Hematopoietic multipotent progenitor cell treated with erythropoietin and hydrocortisone succinate and interleukin-3 and kit ligand, for 8 days (in vitro differentiated cells): ENCODE results near the gene NDUFV3.
"Not testable (repeated sequence)": the region's sequence is repeated elsewhere in the genome, so short reads cannot be mapped to it uniquely, and the experiment has no call there.

Source experiments
- DNase-seq: peaks from one replicate; pipeline ENCODE4 v3.0.0-alpha.2; 2015

NDUFV3 gene

DNA sequence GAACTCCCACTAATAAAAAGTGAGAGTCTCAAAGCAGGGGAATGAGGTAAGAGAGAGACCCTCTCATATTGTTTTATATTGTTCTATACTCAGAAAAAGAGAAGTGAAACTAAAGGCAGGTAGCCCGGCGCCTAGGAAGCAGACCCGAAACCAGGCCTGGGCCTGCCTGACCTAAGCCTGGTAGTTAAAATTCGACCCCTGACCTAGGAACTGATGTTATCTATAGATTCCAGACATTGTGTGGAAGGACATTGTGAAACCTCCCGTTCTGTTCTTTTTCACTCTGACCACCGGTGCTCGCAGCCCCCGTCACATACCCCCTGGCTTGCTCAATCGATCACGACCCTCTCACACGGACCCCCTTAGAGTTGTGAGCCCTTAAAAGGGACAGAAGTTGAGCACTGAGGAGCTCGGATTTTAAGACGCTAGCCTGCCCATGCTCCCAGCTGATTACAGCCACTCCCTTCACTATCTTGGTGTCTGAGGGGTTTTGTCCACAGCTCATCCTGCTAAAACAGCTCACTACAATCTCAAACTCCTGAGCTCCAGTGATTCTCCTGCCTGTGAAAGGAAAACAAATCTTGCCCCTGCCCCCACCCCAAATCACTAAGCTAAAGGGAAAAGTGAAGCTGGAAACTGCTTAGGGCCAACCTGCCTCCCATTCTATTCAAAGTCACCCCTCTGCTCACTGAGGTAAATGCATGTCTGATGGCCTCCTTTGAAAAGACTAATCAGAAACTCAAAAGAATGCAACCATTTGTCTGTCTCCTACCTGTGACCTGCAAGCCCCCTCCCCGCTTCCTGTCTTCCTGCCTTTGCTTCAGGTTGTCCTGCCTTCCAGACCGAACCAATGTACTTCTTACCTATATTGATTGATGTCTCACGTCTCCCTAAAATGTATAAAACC is 44.2 kb downstream of the NDUFV3 start:
- not testable (repeated sequence) for DNase-seq

DNA sequence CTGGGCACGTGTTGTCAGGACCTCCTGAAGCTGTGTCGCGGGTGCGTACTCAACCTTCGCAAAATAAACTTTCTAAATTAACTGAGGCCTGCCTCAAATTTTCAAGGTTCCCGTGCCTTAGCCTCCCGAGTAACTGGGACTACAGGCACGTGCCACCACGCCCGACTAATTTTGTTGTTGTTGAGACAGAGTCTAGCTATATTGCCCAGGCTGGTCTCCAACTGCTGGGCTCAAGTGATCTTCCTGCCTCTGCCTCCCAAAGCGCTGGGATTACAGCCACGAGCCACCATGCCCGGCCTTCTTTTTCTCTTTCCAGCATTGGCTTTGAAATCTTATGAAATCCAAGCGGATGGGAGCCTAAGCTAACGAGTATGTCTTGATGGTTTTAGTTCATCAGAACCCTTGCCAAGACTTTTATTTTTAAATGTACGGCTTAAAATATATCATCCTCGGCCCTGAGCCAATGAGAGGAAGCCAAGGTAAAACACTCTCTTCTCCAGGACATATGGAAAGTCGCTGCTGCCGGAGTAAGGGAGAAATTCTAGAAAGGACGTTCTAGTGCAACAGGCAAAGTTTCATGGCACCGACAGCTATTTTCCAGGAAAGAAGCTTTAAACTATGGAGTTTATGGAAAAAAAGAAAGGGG is 45.0 kb downstream of the NDUFV3 start:
- no peak for DNase-seq

DNA sequence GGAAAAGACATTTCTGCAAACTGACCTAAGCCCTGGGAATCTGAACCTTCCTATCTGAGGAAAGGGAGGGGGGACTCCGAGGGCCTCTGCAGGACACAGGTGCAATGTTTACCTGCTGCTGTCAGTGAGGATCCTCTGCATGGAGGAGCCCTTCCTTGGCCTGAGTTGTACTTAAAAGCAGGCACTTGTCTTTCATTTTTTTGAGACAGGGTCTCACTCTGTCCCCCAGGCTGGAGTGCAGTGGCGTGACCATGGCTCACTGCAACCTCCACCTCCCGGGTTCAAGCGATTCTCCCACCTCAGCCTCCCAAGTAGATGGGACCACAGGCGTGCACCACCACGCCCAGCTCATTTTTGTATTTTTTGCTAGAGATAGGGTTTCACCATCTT is 45.5 kb downstream of the NDUFV3 start:
- not testable (repeated sequence) for DNase-seq

DNA sequence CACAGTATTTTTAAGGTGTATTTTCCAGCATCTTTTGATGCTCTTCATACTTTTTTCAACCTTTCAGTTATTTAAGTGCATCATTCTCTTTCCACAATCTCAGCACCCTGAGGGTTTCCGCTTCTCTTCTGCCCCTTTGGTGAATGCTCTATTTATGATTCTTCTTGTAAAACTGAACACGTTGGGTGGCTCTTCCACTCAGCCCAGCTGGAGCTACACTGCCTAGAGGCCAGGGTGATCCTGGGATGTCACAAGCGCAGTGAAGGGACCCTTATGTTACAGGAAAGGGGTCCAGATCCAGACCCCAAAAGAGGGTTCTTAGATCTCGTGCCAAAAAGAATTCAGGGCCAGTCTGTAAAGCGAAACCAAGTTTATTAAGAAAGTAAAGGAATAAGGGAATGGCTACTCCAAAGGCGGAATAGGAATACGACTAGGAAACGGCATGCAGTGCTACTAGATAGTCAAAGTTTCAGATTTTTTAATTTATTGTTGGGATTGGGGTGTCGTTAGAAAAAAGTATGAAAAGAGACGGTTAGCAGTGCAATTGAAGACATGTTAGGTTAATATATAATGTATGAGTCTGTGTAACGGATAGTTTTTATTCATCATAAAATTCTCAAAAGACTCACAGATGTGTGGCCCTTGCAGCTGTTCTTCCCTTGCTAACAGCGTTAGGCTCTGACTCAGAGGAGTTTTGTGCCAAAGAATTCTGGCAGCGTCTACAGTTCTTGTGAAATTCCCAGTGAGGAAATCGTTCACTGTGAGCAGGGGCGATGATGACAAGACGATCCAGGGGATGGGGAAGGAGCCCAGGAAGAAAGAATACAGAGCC is 46.7 kb downstream of the NDUFV3 start:
- DNase-seq: no peak

- no peak for DNase-seq
Measured at GRCh38 chr21:42941696-42942085, 48.6 kb downstream of the NDUFV3 start.

DNA sequence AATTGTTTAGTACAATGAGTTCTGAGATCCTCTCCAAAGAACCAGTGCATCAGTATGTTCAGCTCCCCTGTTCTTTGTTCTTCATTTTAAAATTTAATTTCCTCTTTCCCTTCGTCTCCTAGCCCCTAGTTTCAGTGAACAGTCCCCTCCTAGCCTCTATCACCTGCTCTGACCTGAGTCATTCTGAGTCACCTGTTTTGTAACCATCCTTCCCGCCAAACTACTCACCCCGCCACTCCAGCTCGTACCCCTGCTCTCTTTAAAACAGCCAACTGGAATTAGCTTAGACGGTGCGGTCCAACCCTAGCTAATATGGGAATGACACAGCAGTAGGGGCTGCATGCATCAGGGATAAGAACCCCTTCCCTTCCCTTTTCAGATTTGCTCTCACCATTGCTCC is 49.1 kb downstream of the NDUFV3 start:
- no peak for DNase-seq

DNA sequence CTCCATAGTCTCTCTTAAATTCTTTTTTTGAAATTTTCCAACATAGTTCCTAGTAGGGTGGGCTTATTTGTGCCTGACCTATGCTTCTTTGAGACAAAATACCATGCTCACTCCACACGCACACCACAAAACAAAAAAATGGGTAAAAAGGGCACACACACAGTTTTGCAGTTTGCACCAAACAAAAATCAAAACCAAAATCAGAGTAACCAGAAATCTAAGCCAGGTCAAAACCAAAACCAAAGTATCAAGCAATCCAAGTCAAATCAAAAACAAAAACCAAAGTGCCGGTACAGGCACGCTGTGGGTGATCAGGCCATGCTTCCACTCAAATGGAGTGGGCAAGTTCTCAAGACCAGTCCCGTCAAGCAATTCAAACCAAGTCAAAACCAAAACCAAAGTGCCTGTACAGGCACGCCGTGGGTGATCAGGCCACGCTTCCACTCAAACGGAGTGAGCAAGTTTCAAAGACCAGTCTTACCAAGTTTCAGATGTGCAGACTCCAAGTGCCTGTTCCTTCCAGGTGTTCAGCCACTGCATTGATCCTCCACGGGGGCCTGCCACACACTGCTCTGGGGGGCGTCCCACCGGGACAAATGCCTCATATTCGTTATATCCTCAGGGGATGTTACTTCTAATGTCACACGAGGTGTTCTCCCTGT is 56.1 kb downstream of the NDUFV3 start:
- not testable (repeated sequence) for DNase-seq

DNA sequence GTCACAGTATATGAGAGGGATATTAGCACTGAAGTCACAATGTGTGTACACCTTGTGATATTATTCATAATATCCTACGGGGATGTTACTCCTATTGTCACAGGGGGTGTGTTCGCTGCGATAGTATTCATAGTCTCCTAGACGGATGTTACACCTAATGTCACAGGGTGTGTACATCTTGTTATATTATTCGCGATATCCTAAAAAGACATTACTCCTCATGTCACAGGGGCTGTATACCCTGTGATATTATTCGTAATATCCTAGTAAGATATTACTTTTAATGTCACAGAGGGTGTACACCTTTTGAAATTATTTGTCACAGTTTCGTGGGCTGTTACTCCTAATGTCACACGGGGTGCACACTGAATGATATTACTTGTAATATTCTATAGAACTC is 58.1 kb downstream of the NDUFV3 start:
- not testable (repeated sequence) for DNase-seq

GRCh38 chr21:42956824-42957630 is 63.9 kb downstream of the NDUFV3 start:
- DNase-seq: no peak

- peak; percentile 4 for DNase-seq
Measured at GRCh38 chr21:42958122-42958521, 65.0 kb downstream of the NDUFV3 start.

DNA sequence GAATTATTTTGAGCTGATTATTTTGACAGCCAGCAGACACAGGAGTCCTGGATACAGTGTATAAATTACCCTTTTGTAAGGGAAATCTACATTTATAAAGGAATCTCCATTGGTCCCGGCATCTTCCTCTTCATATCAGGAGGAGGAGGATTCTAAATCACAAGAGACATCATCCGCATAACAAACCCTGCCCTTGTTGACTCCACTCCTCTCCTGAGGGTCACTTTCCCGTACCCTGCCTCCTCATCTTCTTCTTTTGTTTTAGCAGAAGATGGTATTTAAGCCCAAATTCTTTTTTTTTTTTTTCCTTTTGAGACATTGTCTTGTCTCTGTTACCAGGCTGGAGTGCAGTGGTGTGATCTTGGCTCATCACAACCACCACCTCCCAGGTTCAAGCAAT is 66.6 kb downstream of the NDUFV3 start:
- DNase-seq: no peak

GRCh38 chr21:42962380-42963007 is 69.4 kb downstream of the NDUFV3 start:
- DNase-seq: no peak
